Glomerular visceral epithelial cell (primary cell): ENCODE measurements around the gene MAGI2.
"Not testable (repeated sequence)": the region's sequence is repeated elsewhere in the genome, so short reads cannot be mapped to it uniquely, and the experiment has no call there.

Experiments
- DNase-seq: peaks from one replicate; pipeline ENCODE4 v3.0.0-alpha.2; 2016; ENCODE audit errors: extremely low spot score

Gene MAGI2

DNA sequence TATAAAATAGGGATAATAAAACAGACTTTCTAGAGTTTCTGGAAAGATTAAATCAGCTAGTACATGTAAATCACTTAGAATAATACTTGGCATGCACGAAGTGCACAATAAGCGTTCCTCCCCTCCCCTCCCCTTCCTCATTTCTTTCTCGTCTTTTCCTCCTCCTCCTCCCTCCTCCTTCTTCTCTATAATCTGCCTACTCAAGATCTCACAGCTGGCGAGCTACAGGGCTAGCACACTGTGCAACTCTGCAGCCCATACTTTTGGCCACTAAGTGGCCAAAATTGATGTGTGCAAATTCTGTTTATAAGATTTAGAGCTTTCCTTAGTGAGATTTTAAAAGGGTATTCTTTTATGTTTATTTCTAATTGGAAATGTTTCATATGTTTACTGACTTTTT lies 1089.6 kb downstream of the MAGI2 start:
- no peak for DNase-seq

DNA sequence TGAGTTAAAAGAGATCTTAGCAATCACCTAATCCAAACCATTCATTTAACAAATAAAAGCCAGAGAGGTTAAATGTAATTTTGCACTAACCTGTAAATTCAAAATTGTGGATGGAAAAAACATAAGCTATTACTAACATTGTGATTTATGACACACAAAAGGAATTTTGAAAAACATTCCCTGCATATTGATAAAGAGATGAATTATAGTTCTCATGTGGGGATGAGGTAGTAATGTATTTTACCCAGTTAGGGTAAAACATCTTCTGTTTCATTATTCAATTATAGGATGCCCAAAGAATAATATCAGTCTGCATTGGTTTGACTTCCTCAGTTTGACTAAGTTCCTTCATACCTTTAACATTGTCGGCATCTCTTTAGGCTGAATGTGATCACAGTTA lies 1093.6 kb downstream of the MAGI2 start:
- no peak for DNase-seq

DNA sequence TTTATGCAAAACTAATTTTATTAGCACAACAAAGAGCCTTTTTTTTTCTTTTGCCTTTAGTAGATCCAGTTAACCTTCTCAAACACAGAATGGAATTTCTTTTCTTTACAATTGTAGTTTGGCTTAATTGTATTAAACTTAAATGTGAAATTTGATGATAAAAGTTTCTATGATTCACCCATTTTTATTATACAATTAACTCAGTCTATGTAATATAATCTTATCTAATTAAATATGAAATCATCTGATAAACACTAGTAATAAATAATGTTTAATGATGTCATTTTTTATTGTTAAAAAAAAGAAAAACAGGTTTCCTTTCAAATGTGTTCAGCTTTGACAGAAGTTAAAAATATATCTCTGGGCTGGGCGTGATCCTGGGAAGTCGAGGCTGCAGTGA lies 1095.8 kb downstream of the MAGI2 start:
- DNase-seq: no peak

DNA sequence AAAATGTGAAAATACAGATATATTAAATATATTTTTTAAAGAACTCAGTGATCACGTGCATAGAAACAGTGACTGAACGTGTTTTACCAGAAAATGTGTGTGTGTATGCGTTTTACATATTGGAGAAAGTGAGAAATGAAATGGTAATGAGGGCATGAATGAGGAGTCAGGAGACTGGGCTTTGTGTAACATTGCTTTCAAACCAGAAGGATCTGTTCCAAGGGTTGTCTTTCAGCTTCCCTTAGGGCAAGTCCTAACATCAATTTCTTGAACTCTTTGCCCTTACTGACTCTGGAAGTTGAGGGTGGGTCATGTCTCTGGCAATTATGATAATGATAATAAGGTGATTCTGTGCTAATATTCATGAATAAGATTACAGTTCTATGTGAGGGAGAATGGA lies 1097.6 kb downstream of the MAGI2 start:
- DNase-seq: no peak

DNA sequence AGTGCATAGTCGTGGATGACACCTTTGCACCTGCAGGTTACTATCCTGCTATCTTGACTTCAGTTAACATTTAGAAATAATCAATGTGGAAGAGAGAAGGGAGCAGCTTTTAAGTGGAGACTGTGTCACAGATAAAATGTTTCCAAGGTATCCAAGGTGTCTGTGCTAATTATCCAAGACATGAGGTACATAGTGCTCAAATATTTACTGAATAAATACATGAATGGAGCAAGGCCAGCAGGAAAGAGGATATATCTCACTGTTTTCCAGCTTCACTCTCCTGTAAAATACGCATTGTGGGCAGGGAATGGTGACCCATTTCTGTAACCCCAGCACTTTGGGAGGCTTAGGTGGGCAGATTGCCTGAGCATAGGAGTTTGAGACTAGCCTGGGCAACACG lies 1102.5 kb downstream of the MAGI2 start:
- no peak for DNase-seq

DNA sequence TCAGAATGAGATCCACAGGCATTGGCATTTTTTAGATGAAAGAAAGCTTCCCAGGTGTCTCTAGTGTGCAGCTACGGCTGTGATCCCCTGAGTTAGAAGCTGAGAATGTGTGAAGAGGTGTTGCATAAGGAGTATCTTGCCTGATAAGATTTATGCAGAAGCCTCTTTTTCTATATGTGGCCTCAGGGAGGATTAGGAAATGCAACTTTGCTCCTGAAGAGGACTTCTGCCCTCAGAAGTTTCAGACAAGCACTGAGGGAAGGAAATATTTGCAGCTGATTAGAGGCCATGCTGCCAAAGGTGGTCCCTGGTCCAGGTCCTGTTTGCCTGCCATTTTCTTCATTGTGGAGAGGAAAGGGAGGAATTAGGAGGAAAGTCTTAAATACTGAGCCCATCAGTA lies 1103.1 kb downstream of the MAGI2 start:
- no peak for DNase-seq

DNA sequence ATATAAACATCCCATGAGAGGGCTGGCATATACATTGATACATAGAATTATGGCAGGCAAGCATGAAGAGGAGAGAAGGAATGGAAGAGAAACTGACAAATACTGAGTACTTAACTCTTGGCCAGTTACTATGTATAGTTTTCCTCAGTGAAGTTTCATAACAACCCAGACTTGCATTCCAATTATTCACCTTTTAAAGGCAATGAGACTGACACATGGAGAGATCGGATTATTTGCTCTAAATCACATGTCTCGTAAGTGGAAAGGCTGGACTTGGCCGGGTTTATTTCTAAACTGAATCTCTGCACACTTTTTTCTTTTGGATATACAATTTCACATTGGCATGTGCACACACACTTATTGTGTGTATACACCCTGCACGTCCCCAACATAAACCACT lies 1106.6 kb downstream of the MAGI2 start:
- no peak for DNase-seq

DNA sequence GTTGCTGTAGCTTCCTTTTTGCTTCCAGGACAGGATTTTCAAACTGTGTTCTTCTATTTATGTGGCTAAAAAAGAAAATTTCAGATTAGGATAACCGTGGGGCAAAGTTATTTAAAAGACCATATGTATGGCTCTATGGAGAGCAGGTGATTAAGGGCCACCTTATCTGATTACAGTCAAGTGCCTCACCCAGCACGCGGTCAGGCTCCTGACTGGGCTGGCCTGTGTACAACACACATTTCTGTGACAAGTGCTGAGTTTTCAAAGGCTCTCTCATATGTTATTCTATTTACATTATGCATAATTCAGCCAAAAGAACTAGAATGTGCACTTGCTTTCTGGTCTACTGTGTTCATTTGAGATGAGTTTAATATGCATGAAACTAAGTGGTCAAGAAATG lies 1107.5 kb downstream of the MAGI2 start:
- DNase-seq: no peak

DNA sequence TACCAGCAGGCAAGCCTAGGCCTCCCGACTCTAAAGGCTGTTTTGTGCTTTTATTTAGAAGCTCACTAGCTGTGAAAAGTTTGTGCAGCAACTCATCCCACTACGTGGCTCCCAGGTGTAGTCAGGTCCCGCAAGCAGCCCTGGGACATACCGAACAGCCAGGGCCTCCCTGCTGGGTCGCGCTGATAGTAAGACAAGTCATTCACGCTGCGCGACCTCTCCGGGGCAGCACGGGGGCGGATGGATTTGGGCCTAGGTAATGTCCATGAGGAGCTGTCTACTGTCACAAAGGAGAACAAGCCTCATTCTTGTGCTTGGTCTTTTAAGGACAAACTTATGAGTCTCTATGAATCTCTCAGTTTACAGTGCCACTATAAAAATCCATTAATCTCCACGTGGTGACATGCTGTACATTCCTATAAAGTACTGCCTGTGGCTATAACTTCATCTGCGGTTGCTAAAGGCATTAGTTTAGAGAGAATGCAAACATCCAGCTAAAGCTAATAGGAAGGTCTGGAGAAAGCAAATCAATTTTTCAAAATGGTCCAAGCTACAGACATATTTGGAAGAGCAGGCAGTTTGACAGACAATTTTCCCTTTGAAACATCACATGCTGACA lies 1108.1 kb downstream of the MAGI2 start:
- no peak for DNase-seq

DNA sequence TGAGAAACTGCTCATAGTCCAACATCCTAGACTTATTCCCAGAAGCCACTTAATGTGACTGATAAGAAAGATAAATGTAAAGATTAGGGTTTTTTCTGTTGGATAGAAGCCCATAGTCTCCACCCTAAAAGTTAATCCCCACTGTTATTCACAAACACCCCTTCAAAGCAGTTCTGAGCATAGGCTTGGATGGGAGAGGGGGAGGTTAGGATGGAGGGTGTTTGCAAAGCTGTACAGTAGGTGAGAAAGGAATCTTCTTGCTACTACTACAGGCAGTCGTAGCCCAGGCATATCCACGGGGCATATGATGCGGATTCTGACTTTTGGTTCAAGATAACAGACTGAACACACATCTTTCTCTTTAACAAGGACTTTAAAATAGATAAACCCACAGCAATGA lies 1119.0 kb downstream of the MAGI2 start:
- no peak for DNase-seq

DNA sequence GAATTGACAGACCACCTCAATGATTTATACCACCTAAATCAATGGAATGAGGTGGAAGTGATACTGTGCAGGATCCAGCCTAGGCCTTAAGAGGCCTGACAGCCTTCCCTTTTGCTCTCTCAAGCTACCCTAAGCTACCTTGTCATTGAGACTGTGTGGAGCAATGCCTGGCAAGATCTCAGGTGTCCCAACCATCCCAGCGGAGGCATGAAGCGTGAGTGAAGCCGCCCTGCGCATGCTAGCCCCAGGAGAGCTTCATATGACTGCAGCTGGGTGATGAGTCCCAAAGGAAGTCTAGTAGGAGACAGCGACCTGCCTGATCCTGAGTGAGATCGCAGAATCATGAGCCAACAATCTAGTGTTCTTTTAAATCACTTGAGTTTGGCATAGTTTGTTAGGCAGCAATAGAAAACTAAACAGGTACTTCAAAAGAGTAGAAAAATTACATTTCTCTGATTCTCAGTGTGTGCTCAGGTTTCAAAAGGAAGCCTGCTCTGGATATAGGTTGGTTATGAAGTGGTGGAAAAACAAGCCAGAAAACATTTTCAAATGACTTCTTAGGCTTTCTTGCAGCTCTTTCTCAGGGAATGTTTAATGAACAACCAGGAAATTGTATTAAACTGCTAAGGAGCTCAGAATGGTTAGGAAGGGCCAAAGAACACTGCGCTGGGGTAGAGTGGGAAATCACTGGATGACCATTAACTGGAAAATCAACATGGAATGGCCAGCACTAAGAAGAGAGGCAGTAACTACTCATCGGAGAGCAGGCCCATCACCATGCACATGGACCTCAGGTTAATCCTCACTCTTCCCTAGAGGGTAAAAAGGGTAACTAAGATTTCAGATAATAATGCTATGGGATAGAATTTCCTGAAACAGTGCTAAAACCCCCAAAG lies 1119.7 kb downstream of the MAGI2 start:
- no peak for DNase-seq

DNA sequence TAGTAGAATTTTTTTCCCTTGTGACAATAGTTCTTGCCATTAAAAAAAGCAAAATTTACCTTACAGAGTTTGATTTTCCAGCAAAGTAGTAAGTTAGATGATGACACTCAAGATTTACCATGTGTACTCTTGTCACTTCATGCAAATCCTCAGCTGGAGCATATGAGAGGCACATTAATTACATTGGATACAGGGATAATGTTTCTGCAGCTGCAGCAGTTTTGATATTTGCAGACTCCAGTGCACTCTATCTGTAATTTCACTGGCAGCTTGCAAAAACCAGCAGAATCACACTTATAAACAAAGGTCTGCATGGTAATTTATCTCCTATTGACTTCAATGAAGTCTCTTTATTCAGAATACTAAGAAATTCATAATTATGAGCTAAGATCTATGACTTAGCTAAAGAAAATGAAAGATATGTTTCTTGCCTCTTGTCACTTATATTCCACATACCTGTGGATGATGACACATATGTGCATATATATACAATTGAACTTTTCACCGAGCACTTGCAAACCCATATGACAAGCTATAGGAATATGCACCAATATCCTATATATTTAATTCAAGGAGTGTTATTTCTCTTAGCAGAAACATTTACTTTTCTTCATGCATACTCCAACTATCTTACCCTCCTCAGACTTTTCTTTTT lies 1124.3 kb downstream of the MAGI2 start:
- no peak for DNase-seq

DNA sequence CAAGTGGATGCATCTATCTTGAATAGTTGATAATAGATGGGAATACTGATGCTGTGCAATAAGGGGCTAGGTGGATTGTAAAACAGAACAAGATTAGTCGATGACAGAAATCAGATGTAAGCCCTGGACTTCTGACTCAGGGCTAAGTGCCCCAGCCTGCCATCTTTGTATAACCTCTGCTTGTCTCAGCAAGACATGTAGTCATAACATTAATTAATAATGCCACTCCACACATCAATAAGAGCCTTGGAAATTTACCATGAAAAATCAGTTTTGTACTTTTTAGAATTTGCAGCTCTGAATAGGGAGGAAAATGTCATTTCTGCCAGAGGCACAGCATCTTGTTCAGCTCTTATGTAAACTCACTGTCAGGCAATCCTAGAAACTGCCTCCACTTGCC lies 1125.7 kb downstream of the MAGI2 start:
- DNase-seq: no peak

DNA sequence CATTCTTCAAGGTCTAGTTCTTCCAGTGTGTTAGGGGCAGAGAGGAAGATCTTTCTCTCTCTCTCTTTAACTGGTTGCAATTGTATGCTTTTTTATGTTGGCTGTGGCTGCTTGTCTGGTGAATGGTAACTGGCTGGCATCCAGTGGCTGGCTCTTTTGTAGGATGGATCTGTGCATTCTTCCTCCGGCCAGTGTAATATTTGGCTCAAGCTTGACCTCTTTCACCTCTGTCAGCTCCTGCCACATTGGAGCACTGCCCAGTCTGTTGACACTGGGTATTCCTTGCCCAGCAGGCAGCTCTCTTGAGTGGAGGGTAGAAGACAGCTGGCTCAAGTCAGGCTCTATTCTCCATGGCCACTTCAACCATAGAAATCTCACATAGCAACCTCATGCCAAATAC lies 1126.6 kb downstream of the MAGI2 start:
- DNase-seq: peak; percentile 87

DNA sequence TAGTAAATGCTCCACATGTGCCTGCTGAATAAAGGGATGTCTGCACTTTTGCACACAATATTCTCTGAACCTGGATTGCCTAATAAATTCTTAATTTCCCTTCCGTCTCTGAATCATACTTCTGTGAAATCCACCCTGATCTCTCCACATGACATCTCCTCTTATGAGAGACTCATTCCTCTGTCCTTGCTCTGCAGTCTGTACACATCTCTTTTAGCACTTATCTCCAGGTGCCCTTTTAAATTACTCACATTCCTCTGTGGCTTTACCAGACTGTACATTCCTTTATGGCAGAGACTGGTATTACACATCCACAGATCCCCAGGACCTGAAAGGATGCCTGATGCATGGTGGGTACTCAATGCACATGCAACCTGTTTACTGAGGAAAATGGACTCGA lies 1127.3 kb downstream of the MAGI2 start:
- DNase-seq: peak; percentile 85

DNA sequence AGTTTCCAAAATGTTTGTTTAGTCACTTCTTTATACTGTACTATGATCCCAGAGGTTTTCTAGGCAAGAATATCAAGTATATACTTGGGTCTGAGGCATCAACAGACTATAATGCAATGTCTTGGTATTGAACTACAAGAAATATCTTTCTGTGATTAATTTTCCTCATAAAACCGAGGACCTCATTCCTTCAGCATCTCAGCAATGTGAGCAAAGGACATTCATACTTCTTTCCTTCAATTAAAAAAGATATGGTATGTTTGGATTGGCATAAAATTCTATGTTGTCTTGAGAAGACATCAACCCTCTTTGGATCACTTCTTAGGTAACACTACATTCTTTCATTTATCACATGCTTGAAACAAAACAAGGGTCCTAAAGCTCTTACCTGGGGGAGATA lies 1130.3 kb downstream of the MAGI2 start:
- no peak for DNase-seq

DNA sequence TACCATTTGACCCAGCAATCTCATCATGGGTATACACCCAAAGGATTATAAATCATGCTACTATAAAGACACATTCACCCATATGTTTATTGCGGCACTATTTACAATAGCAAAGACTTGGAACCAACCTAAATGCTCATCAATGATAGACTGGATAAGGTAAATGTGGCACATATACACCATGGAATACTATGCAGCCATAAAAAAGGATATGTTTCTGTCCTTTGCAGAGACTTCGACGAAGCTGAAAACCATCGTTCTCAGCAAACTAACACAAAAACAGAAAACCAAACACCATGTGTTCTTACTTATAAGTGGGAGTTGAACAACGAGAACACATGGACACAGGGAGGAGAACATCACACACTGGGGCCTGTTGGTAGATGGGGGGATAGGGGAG lies 1131.2 kb downstream of the MAGI2 start:
- not testable (repeated sequence) for DNase-seq

DNA sequence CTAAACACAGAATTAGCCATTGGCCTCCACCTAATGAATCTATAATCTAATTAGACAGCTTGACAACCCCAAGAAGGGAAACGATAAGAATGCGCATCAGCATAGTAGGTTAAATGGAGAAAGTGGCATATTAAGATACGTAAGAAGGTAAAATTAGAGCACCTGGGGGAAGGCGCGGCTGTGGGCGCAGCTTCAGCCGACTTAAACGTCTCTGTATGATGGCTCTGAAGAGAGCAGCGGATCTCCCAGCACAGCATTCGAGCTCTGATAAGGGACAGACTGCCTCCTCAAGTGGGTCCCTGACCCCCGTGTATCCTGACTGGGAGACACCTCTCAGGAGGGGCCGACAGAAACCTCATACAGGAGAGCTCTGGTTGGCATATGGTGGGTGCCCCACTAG lies 1136.1 kb downstream of the MAGI2 start:
- DNase-seq: no peak

DNA sequence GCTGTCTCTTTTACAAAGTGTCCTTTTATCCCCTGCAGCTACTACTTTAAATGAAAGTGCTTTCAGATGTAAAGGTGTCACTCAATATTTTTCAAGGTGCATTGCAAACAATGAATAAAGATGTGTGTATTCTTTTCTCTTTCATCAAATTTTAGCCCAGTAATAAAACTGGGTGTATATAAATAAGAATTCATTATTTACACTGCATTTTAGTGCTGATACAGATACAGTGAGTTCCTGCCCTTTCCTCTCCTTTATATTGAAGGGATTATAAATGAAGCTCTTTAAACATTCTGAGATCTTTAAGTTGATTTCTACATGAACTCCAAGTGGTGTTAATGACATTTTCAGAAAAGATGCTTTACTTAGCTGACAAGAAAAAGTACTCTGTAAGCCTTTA lies 1137.4 kb downstream of the MAGI2 start:
- no peak for DNase-seq

DNA sequence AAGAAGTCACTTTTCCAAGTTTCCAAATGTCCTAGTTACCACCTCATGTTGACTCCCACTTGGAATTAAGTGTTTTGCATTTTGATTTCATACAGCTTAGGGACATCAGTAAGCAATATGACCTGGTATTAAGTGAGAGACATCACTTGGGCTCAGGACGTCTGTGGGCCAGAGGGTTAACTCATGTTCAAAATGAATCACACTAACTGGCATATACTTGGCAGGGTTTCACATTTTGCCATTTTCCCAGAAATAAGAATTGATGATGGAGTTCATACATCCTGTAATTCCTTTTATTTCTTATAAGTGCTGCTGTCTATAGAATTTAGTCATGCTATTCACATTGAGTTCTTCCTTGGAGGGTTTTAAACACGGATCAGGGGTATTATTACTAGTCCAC lies 1138.3 kb downstream of the MAGI2 start:
- DNase-seq: no peak

DNA sequence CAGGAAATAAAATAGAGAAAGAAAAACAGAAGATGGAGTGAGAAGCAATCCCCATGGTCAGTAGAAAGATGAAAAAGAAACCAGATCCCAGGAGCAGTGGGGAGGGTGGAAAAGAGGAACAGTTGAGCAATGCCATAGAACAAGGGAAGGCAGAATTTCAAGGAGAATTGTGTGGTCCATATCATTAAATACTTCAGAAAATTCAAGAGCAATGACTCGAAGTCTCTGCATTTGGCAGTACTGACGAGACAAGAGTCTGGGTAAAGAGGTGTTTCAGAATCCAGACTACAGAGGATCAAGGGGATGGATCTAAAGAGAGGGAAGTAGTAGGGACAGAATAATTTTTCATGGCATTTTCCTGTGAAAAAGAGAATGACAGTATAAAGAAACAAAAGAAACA lies 1142.3 kb downstream of the MAGI2 start:
- no peak for DNase-seq

DNA sequence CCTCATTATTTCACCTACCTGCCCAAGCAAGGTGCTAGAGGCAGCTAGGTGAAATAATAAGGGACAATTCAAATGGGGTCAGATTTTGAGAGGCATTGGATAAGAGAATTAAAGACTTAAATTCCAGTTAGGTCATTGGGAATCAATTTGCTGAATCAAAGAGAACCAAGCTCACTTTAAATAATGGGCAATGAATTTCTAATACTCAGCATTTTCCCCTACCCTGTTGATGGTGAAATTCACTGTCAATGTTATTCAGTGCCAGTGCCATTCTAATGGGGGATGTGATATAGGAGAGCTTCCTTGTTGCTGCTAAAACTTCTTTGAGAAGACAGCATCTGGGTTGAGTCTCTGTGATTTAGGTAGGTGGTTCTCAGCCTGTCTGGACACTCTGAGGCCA lies 1145.6 kb downstream of the MAGI2 start:
- DNase-seq: no peak

DNA sequence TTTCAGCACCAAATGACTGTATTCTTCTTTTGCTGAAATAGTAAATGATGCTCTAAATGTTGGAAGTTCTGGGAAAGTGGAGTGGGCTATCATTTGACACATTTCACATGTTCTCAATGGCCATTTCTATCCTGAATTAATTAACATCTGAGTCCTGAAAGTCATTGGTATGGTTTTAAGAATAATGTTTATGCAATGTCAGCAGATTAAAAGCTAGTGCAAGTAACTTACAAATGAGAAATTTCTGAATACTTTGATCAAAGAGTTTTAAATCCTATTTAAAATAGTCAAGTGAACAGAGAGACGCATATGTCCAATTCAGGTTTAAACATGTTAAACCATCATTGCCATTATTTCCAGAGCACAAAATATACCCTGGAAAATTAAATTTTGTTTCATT lies 1146.8 kb downstream of the MAGI2 start:
- DNase-seq: no peak
